GM18505 (cell line): ENCODE measurements around the gene FBXL13.
"Not testable (repeated sequence)": the region's sequence is repeated elsewhere in the genome, so short reads cannot be mapped to it uniquely, and the experiment has no call there.

Experiments used
- ATAC-seq: cut with Tn5 transposase; IDR thresholded peaks from one replicate; pipeline ENCODE4 v1.9.1; 2021; ENCODE audit not compliant: unreplicated experiment
- POLR2A ChIP-seq: IDR thresholded peaks from 4 replicates; pipeline ENCODE4 v1.6.1; 2011; ENCODE audit warnings: borderline replicate concordance; ENCODE audit not compliant: insufficient read depth, insufficient read length; ENCODE audit errors: extremely low read depth

Gene FBXL13

DNA sequence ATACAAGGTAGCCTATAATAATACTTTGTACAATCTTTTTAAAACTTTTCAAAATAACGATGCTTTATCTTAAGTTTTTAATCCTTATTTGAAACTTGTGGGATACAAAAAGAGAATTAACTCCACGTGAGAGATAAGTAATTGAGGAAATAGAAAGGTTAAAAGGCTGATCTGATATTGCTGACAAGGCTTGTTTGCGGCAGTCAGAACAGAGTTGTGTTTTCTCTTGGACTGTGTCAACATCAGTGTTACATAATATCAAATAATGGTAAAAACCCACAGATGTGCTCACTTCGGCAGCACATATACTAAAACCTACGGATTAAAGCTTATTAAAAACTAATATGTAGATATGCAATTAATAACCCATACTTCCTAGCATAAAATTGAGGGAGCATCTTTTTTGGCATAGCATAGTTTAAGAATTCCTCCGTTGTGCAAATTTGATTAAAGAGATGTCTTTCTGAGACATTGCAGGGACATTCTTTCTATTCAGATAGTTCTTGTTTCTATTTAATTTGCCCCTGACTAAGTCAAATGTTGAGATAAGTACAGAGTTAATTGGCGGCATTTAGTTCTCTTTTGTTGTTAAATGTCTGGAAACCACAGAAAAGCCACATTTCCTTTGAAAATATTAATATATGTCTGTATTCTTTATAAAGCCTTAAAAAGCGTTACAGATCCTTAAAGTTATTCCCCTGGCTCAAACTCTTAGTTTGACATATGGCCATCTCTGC is 262.5 kb downstream of the FBXL13 start:
- no peak for TF ChIP-seq POLR2A
- no peak for ATAC-seq

DNA sequence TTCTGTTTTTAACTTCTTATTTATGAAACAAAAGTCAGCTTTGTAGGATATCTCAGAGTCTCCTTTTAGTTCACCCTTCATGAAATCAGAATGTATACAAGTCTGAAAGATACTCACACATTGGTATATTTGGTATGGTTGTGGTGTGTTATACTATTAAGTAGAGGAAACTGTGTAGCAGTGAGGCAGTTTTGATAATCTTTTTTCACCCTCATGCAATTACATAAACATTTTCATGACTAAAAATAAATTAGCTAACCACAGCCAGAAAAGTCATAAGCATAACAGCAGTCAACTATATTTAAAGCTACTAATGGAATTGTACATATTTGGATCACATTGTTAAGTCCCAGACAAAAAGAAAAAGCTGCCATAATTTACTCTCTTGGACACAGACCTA is 263.7 kb downstream of the FBXL13 start:
- no peak for TF ChIP-seq POLR2A
- ATAC-seq: no peak

DNA sequence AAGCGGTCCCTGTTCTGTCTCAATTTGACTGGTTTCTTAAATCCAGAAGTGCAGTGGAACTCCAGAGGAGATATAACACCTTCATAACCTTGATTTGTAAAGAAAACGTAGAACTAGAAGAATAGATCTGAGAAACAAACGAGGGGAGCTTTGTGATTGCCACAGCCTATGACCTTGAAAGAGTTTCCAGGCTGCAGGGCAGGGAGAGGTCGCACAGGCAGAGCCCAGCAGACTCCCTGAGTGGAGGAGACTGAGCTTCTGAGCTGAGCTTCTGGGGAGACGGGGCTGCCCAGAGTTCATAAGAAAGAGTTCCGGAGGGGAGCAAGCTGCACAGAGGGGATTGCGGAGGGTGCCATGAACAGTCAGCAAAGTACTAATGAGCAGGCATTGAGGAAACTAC is 268.0 kb downstream of the FBXL13 start:
- TF ChIP-seq POLR2A: no peak
- ATAC-seq: no peak

DNA sequence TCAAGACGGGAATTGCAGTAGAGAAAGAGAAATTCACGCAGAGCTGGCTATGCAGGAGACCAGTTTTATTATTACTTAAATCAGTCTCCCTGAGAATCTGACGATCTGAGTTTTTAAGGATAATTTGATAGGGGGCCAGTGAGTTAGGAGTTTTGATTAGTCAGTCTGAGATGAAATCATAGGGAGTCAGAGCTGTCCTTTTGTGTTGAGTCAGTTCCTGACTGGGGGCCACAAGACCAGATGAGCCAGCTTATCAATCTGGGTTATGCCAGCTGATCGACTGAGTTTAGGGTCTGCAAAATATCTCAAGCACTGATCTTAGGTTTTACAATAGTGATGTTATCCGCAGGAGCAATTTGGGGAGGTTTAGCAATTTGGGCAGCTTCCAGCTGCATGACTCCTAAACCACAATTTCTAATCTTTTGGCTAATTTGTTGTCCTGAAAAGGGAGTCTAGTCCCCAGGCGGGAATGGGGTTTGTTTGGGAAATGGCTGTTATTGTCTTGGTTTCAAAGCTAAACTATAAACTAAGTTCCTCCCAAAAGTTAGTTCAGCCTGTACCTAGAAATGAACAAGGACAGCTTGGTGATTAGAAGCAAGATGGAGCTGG is 278.5 kb downstream of the FBXL13 start:
- not testable (repeated sequence) for ATAC-seq

DNA sequence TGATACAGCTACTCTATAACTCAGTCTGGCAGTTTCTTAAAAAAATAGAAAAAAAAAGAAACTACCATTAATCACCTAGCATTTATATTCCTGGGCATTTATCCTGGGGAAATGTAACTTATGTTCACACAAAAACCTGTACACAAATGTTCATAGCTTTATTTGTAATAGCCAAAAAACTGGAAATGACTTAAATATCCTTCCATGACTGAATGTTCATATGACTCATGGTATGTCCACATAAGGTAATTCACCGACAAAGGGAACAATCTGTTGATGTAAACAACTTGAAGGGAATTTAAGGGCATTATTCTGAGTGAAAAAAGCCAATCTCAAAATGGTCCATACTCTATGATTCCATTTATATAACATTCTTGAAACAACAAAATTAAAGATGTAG is 280.0 kb downstream of the FBXL13 start:
- not testable (repeated sequence) for ATAC-seq

DNA sequence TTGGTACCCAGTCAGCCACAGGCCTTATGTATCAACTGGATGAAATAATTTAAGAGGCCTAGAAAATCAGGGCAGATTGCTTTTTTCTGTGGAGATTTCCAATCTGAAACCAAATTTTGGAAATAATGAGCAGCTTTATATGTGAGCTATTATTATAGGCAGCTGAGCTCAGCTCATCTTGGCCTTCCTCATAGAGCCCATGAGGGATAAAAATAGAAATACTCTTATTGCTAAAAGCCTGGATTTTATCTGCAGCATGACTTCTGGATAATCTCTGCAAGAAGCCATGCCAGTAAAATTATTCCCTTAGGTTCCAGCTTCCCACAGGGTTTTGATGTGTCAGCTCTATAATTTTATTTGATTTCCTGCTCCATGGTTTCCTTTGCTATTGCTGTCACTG is 282.8 kb downstream of the FBXL13 start:
- not testable (repeated sequence) for ATAC-seq

DNA sequence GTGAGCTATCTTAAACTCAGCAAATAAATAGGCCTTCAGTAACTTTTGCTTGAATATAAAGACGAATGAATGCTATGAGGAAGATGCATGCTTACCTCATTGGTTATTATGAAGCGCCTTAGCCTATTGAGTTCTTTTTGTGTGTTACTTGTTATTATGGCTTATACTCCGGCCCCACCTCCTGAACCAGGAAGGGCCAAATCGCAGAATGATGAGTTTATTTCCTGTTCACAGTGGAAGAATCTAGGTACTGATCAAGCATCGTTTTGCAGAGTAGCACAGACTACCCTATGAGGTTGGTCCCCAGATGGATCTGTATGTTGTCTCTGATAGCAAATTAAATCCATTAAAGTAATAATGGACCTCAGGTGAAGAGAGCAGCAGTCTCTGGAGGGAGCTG is 283.2 kb downstream of the FBXL13 start:
- not testable (repeated sequence) for ATAC-seq

DNA sequence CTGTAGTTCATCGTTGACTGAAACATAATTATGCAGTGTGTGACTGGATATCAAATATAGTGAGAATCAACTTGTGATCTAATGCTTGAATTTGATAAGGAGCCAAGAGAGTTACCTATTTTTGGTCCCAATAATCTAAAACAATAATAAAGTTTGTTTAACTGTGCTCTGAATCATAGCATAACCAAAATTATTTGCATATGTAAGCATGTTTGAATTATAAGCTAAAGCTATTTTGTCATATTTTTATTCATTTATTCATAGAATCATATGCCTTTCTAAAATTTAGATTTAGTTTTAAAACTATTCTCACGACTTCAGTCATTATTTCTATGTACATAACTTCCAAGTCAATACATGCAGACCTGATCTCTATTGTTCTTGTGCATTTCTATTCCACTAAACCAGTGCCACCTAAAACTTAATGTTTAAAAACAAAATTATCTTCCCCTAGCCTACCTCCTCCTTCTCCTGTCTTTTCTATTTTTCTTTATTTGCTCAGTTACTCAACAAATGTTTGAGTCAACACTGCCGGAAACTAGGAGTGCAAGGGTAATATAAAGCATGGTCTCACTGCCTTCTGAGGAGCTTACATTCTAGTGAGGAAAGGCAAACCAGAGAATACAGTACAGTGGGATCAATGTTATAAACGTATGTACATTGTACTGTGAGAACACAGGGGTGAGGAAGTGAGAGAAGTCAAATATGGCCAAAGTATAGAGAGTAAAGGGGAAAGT is 284.1 kb downstream of the FBXL13 start:
- not testable (repeated sequence) for ATAC-seq

DNA sequence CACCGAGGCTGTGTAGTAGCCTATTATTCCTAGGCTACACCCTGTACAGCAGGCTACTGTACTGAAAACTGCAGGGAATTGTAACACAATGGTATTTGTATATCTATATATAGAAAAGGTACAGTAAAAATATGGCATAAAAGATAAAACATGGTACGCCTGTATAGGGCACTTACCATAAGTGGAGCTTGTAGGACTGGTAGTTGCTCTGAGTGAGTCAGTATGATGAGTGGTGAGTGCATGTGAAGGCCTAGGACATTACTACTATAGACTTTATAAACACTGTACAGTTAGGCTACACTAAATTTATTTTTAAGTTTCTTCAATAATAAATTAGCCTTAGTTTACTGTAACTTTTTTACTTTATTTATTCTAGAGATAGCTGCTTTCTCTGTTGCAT is 285.8 kb downstream of the FBXL13 start:
- ATAC-seq: not testable (repeated sequence)

DNA sequence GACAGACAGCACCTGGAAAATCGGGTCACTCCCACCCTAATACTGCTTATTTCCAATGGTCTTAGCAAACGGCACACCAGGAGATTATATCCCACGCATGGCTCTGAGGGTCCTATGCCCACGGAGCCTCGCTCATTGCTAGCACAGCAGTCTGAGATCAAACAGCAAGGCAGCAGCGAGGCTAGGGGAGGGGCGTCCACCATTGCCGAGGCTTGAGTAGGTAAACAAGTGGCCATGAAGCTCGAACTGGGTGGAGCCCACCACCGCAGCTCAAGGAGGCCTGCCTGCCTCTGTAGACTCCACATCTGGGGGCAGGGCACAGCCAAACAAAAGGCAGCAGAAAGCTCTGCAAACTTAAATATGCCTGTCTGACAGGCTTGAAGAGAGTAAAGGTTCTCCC is 293.7 kb downstream of the FBXL13 start:
- not testable (repeated sequence) for ATAC-seq

DNA sequence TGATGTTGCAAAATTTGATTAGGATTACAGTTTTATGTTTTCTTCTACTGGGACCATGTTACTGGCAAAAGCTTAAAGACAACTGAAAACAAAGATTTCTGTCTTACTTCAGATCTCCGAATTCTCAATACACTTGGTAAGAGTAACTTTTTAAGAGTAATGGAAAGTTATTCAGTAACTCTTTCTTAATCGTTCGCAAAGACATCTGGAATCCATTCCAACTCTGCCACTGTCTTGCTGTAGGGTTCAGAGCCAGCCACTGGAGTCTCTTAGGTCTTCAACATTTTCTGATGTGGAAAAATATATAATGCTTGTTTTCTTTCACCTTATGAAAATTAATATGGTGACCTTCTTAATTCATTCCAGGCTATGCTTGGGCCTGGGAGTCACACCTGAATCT is 295.9 kb downstream of the FBXL13 start:
- ATAC-seq: not testable (repeated sequence)

DNA sequence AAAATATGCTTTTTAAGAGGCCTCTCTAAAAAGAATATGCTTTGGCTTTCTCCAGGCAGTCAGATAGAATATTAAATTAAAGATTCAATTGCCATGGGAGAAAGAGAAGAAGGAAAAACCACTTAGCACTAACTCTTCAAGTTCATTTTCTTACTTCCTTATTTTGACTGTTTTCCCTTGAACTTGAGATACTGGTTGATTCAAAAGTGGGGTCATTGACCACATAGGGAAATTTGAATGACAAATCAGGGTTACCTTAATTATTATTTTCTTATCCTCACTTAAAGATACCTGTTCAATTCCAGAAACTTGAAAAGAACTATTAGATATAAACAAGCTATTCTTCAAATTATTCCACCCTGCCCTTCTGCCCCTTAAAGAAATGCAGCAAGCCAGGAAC is 298.4 kb downstream of the FBXL13 start:
- not testable (repeated sequence) for ATAC-seq

DNA sequence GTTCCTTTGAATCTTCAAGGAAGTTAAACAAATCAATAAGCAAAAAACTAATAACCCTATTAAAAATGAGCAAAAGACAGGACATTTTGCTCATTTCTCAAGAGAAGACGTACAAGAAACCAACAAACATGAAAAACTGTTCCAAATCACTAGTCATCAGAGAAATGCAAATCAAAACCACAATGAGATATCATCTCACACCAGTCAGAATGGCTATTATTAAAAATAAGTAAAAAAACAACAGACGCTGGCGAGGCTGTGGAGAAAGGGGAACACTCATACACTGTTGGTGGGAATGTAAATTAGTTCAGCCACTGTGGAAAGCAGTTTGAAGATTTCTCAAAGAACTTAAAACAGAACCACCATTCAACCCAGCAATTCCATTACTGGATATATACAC is 304.1 kb downstream of the FBXL13 start:
- ATAC-seq: not testable (repeated sequence)

DNA sequence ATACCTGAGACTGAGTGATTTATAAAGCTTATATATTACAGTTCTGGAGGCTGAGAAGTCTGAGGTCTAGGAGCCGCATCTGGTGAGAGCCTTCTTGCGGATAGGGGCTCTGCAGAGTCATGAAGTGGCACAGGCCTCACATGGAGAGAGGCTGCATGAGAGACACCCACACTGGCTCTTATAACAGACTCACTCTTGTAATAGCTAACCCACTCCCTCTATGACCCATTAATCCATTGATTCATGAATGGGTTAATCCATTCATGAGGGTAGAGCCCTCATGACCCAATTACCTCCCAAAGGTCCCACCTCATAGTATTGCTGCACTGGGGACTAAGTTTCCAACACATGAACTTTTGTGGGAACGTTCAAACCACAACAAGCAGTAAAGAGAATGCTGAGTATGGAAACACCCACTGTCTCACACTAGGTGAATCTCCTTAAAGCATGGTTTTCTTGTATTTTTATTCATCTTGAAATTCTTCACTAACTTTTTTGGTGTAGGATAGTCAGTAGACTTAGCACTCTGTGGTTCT is 304.9 kb downstream of the FBXL13 start:
- ATAC-seq: not testable (repeated sequence)

DNA sequence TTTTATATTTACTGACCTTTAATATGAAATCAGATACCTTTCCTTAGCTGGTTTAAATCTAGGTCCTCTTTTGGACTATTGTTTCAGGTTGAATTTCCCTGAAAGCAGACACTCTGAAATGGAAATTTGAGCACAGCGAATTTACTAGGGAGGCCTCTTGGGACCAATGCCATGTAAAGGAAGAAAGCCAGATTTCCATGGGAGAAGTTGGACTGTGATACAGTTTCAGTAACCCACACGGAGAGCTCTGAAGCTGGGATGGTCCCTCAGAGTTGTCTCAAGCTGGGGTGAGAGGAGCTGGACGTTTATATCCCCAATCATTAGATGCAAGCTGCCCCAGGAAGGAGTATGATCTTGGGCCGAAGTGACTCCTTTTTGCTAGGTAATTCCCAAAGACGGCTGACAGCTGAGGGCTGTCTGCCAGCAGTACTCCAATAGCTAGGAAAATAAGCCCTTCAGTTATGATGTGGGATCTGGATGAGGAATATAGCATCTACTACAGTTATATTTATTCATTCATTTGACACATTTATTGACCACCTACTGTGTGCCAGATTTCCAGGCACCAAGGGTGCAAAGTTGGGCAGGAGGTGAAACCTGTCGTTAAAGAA is 311.2 kb downstream of the FBXL13 start:
- ATAC-seq: not testable (repeated sequence)
